ENCODE measurements around the gene VDR. TPM values are rescaled to one million over a fixed set of nuclear protein-coding genes. Genes with fewer than 3 reads are reported as not detected.

Gene VDR
- polyA plus RNA-seq, 1 donor from 2014 or later, result not detected

DNA sequence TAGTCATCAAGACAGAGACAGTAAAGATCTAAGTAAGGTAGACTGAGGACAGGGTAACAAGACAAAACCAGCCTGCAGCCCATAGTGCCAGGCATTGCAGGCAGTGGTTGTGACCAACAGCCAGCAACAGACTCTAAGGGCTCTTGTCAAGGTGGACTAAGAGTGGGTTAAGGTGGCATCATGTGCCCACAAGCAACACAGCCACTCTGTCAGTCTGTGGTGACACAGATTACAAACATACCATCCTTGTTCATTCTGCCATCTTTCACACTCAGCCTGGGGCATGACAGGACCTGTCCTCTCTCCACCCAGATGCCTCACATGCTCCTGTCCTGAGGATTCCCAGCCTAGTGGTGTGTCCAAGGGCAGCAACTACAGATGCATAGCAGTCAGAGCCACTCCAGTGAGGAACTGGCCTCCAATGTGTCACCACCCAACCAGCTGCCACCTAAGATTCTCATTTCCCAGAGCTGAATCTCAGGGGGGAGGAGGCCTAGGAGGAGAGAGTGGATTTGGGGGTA is 28.3 kb downstream of the VDR start:
- Histone ChIP-seq H3K27ac (ENCODE audit: low read length) (no peak overlapping the region), H4K20me1 (ENCODE audit: insufficient read depth) (no peaks in the 10 kb centered on the region), H3K27me3 (ENCODE audit: insufficient read depth, low read depth, low read length) (no peaks in the 10 kb centered on the region), H3K79me2 (replicated peaks; ENCODE audit: insufficient read depth, low read length) (no peaks in the 10 kb centered on the region), H3K9me3 (ENCODE audit: low read length) (no peaks in the 10 kb centered on the region), H3K9me2 (ENCODE audit: insufficient read depth, low read length) (no peaks in the 10 kb centered on the region), H3K4me2 (ENCODE audit: low read length) (no peak overlapping the region), H3F3A (ENCODE audit: insufficient read depth, low read length, poor library complexity, severe bottlenecking) (no peaks in the 10 kb centered on the region), H3K4me3 (ENCODE audit: low read length) (no peak overlapping the region), H3K36me3 (ENCODE audit: insufficient read depth, low read length) (no peaks in the 10 kb centered on the region), H3K9ac (ENCODE audit: low read length) (no peak overlapping the region), H2AFZ (ENCODE audit: low read depth, low read length) (no peak overlapping the region)
- TF ChIP-seq CTCF (IDR thresholded peaks at IDR 0.05; ENCODE audit: poor library complexity, severe bottlenecking) (no peak), RAD21 (conservative IDR thresholded peaks at IDR 0.05) (no peak), EZH2 (IDR thresholded peaks at IDR 0.05; ENCODE audit: borderline replicate concordance, insufficient read depth, low read length, poor library complexity, severe bottlenecking) (no peak), SMC3 (conservative IDR thresholded peaks at IDR 0.05; ENCODE audit: poor library complexity) (no peak), MXI1 (conservative IDR thresholded peaks at IDR 0.05; ENCODE audit: poor library complexity, severe bottlenecking) (no peak), EP300 (conservative IDR thresholded peaks at IDR 0.05; ENCODE audit: poor library complexity, severe bottlenecking) (no peak), TAF1 (IDR thresholded peaks at IDR 0.05; ENCODE audit: low read depth) (no peak), POLR2AphosphoS5 (IDR thresholded peaks at IDR 0.05) (no peak)
- TF ChIP-seq, protein P1, sequence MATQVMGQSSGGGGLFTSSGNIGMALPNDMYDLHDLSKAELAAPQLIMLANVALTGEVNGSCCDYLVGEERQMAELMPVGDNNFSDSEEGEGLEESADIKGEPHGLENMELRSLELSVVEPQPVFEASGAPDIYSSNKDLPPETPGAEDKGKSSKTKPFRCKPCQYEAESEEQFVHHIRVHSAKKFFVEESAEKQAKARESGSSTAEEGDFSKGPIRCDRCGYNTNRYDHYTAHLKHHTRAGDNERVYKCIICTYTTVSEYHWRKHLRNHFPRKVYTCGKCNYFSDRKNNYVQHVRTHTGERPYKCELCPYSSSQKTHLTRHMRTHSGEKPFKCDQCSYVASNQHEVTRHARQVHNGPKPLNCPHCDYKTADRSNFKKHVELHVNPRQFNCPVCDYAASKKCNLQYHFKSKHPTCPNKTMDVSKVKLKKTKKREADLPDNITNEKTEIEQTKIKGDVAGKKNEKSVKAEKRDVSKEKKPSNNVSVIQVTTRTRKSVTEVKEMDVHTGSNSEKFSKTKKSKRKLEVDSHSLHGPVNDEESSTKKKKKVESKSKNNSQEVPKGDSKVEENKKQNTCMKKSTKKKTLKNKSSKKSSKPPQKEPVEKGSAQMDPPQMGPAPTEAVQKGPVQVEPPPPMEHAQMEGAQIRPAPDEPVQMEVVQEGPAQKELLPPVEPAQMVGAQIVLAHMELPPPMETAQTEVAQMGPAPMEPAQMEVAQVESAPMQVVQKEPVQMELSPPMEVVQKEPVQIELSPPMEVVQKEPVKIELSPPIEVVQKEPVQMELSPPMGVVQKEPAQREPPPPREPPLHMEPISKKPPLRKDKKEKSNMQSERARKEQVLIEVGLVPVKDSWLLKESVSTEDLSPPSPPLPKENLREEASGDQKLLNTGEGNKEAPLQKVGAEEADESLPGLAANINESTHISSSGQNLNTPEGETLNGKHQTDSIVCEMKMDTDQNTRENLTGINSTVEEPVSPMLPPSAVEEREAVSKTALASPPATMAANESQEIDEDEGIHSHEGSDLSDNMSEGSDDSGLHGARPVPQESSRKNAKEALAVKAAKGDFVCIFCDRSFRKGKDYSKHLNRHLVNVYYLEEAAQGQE (IDR thresholded peaks at IDR 0.05; ENCODE audit: borderline replicate concordance), result no peak

GRCh38 chr12:47875746-47876439 is 28.9 kb downstream of the VDR start:
- H4K20me1 ChIP-seq (ENCODE audit: insufficient read depth), result no peaks in the 10 kb centered on the region
- no peaks in the 10 kb centered on the region for H3F3A ChIP-seq (ENCODE audit: insufficient read depth, low read length, poor library complexity, severe bottlenecking)
- no peak overlapping the region for H3K9ac ChIP-seq (ENCODE audit: low read length)
- H3K27ac ChIP-seq (ENCODE audit: low read length), result no peak overlapping the region
- H3K36me3 ChIP-seq (ENCODE audit: insufficient read depth, low read length), result no peaks in the 10 kb centered on the region
- no peak overlapping the region for H3K4me2 ChIP-seq (ENCODE audit: low read length)
- no peaks in the 10 kb centered on the region for H3K9me2 ChIP-seq (ENCODE audit: insufficient read depth, low read length)
- H3K79me2 ChIP-seq (replicated peaks; ENCODE audit: insufficient read depth, low read length), result no peaks in the 10 kb centered on the region
- no peak overlapping the region for H3K4me3 ChIP-seq (ENCODE audit: low read length)
- no peak for TF ChIP-seq POLR2AphosphoS5 (IDR thresholded peaks at IDR 0.05)
- TF ChIP-seq EP300 (conservative IDR thresholded peaks at IDR 0.05; ENCODE audit: poor library complexity, severe bottlenecking), result no peak
- TF ChIP-seq SMC3 (conservative IDR thresholded peaks at IDR 0.05; ENCODE audit: poor library complexity), result no peak
- no peak for TF ChIP-seq MXI1 (conservative IDR thresholded peaks at IDR 0.05; ENCODE audit: poor library complexity, severe bottlenecking)
- TF ChIP-seq CTCF (IDR thresholded peaks at IDR 0.05; ENCODE audit: poor library complexity, severe bottlenecking), result no peak
- TF ChIP-seq RAD21 (conservative IDR thresholded peaks at IDR 0.05), result no peak
- TF ChIP-seq EZH2 (IDR thresholded peaks at IDR 0.05; ENCODE audit: borderline replicate concordance, insufficient read depth, low read length, poor library complexity, severe bottlenecking), result no peak
- TF ChIP-seq, protein P1 (IDR thresholded peaks at IDR 0.05; ENCODE audit: borderline replicate concordance), result no peak
- no peak for TF ChIP-seq TAF1 (IDR thresholded peaks at IDR 0.05; ENCODE audit: low read depth)
- H2AFZ ChIP-seq (ENCODE audit: low read depth, low read length), result no peak overlapping the region
- no peaks in the 10 kb centered on the region for H3K9me3 ChIP-seq (ENCODE audit: low read length)
- no peaks in the 10 kb centered on the region for H3K27me3 ChIP-seq (ENCODE audit: insufficient read depth, low read depth, low read length)
